Stimulated activated naive CD4-positive, alpha-beta T cell (primary cell): ENCODE results near the gene CBX6.
"Not testable (repeated sequence)": the region's sequence is repeated elsewhere in the genome, so short reads cannot be mapped to it uniquely, and the experiment has no call there.

Source experiments
- DNase-seq, 6 experiments: peaks; one replicate each; lab custom pipeline; 2025; lab: John Stamatoyannopoulos, UW

The CBX6 gene

DNA sequence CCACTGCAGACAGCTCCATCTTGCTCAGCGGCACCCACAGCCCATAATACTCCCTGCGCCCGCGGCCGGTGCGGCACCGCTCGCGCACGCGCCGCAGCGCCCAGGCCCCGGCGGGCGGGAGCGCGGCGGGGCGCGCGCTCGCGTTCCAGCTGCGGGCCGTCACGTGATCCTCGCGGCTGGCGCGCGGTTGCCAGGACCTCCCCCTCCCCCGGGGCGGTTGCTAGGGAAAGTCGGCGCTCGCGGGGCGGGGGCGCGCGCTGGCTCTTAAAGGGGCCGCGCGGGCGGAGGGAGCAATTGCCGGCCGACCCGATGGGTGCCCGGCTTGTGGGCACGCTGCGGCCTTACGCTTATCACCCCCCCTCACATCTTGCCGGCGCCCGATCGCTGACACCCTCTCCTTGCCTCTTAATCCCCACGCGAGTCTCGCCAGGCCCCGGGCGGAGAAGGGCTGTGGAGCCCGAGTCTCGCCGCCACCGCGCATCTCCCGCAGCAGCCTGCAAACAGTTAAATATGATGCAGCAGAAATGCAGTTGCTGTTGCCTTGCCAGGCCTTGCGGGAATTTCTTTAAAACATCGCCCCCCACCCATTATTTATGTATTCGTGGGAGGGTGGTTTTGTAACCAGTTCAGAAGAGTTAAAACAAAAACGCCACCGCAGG is at the start of gene CBX6:
CBX6 (minus strand) TSS at position 45 of the 659 bp plus-strand sequence; CDS start at position 19, 26 bp downstream.
- DNase-seq, result peak; percentile 89 to 95 (median 92)

DNA sequence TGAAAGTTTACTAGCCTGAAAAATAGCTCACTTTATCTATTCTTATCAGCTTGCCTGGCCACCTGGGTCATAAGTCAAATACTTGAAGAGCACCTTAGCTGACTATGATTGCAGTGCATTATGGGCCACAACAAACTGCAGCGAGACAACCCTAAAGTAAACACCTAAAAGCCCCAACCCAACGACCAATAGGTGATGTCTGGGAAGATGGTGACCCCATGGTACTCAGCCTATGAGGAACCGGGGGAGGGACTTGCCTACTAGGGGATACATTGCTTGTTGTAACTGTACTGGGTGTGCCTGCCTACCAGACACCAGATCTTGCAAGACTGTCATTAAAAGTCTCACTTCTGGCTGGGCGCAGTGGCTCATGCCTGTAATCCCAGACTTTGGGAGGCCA is 49.8 kb upstream of the CBX6 start:
- DNase-seq, result no peak

GRCh38 chr22:38921120-38921519 is 49.1 kb upstream of the CBX6 start:
- DNase-seq, result no peak

DNA sequence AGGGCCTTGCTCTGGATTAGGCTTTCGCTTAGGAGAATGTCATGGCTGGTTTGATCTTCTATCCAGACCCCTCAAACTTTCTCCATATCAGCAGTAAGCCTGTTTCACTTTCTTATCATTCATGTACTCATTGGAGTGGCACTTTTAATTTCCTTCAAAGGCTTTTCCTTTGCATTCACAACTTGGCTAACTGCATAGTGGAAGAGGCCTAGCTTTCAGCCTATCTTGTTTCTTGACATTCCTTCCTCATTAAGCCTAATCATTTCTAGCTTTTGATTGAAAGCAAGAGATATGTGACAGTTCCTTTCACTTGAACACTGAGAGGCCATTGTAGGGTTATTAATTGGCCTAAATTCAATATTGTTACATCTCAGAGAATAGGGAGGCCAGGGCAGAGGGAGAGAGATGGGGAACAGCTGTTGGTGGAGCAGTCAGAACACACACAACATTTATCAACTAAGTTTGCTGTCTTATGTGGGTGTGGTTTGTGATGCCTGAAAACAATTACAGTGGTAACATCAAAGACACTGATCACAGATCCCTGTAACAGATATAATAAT is 47.7 kb upstream of the CBX6 start:
- DNase-seq, result no peak

DNA sequence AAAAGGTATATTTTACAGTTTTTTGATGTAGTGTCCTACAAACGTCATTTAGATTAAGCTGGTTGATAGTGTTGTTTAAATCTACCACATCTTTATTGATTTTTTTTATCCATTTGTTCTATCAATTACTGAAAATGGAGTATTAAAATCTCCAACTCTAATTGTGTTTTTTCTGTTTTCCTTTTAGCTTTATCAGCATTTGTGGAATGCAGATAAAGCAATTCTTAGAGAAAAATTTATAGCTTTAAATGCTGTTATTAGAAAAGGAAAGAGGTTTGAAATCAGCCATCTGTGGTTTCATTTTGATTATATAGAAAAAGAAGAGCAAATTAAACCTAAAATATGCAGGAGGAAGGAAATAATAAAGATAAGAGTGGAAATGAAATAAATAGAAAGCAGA is 39.4 kb upstream of the CBX6 start:
- no peak for DNase-seq

DNA sequence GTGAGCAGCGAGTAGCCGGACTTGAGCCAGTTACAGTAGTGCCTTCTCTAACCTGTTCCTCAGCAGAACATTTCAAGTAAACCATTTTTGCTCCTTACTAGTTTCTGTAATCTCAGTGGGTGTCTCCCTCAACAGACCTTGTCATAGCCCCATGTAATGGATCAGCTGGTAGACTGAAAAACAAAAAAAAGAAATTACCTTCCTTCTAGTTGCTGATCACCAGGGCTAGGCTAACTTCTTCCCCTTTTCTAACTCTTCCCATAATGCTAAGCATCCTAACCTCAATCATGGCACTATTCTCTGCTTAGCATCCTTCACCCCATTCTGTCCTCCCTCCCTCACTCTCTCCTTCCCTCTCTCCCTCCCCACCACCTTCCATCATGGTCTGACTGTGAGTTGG is 35.8 kb upstream of the CBX6 start:
- no peak for DNase-seq

DNA sequence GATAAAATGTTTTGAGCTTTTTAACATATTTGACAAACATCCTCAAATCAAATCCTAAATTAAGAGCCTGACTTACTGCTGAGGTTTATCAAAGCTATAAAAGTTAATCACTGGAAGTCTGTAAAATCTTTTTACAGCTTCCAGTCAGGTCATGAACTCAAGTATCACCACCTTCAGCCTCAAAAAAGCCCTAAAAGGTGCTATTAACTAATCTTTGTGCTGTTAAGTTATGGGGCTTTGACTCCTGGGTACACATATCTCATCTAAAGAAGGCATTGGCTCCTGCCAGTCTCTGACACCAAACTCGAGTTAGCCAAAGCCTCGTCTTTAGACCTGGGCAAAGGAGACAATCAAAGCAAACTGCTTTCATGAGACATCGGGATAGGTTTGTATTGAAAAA is 34.0 kb upstream of the CBX6 start:
- no peak for DNase-seq

GRCh38 chr22:38904052-38904617 is 32.1 kb upstream of the CBX6 start:
- DNase-seq, result not testable (repeated sequence)

- DNase-seq, result no peak
These were observed 29.2 kb upstream of the CBX6 start for GRCh38 chr22:38901111-38901641.

GRCh38 chr22:38900677-38901076 is 28.7 kb upstream of the CBX6 start:
- DNase-seq, result no peak

GRCh38 chr22:38891256-38891655 is 19.2 kb upstream of the CBX6 start:
- DNase-seq, result no peak

DNA sequence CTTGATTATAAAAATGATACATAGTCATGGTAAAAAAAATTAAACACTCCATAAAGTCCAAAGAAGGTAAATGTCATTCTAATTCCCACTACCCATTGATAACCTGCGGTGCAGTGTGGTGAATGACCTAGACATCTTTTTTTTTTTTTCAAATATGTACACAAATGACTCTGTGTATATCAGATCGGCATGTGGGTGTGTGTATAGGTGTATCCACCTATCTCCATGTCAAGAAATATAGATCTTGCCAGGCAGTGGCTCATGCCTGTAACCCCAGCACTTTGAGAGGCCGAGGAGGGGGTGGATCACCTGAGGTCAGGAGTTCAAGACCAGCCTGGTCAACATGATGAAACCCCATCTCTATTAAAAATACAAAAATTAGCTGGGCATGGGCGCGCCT is 18.4 kb upstream of the CBX6 start:
- DNase-seq, result no peak

DNA sequence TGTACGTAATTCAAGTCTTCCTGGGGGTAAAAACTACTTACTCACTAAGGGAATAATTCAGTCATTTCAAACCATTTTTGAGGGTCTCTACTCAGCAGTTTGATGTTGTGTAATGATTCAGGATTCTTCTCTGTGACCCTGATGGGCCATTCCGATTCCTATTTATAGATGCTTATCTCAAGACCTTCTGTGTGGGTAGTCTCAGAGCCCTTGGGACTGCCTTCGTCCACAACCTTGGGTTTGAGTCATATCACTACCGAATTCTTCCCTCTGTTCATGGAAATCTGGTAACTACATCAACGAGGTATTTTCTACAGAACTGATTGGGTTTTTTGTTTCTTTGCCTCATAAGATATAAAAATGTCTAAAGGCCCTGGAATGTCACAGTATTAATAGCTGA is 14.3 kb upstream of the CBX6 start:
- DNase-seq, result no peak

GRCh38 chr22:38882972-38883622 is 11.1 kb upstream of the CBX6 start:
- peak in 1 of 6 experiments; percentile 23 for DNase-seq

DNA sequence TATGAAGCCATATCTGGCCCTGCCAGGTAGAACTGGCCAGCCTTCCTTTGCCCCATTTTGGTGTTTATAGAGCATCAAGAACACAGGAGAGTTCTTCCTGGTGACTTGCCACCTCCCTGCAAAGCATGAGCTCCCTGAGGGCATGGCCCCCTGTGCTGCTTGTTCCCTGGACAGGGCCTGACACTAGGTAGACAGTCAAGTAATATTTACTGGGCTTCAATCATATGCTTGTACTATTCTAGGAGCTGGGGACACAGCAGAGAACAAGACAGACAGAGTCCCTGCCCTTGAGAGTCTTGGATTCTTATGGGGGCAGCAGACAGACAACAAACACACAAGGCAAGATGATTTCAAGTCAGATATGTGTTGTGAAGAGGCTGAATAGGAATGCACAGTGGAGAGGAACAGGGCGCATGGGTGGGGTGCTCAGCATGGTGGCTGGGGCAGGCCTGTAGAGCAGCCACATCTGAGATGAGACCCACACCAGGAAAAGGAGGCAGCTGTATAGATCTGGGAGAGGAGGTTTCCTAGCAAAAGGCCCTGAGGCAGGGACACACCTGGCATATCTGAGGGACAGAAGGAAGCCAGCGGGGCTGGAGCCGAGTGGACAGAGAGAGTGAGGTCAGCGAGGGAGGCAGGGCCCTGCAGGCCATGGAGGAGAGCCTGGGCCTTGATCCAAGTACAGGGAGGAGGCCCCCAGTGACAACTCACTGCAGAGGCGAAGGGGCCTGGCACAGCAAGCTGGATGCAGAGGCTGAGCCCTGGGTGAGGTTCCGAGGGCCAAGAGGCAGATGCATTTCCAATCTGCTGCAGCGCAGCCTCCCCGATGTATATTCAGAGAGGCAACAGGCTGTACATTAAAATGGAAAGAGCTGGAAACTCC is 10.2 kb upstream of the CBX6 start:
- DNase-seq, result no peak

GRCh38 chr22:38881464-38881871 is 9.5 kb upstream of the CBX6 start:
- DNase-seq, result no peak

DNA sequence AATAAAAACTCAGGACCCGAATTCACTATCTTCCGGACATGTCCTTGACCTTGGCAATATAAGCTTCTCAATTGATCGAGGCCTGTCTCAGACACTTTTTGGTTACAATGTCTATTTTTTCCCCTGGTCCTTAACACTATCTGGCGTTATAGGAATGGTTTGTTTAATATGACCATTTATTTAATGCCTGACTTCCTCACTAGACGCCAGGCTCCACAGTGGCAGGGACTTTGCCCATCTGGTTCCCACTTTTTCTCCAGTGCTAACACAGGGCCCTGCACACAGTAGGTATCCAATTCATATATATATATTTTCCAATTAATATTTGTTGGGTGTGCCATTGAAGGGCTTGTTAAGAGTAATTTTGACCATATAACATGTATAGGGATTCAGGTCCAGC is 7.9 kb upstream of the CBX6 start:
- DNase-seq, result no peak

GRCh38 chr22:38879108-38879729 is 7.2 kb upstream of the CBX6 start:
- DNase-seq, result no peak

DNA sequence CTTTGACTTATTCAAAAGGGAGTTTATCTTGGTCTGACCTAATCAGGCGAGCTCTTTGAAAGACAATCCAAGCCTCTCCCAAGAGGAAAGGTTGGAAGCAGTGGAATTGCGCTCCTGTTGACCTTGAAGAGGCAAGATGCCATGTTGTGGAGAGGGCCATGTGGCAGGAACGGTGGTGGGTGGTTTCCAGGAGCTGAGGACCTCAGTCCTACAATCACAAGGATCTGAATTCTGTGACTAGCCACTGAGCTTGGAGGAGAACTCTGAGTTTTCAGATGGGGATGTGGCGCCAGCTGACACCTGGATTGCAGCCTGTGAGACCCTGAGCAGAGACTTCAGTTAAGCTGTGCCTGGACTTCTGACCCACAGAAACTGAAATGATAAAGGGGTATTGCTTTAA is 6.0 kb upstream of the CBX6 start:
- DNase-seq, result no peak

DNA sequence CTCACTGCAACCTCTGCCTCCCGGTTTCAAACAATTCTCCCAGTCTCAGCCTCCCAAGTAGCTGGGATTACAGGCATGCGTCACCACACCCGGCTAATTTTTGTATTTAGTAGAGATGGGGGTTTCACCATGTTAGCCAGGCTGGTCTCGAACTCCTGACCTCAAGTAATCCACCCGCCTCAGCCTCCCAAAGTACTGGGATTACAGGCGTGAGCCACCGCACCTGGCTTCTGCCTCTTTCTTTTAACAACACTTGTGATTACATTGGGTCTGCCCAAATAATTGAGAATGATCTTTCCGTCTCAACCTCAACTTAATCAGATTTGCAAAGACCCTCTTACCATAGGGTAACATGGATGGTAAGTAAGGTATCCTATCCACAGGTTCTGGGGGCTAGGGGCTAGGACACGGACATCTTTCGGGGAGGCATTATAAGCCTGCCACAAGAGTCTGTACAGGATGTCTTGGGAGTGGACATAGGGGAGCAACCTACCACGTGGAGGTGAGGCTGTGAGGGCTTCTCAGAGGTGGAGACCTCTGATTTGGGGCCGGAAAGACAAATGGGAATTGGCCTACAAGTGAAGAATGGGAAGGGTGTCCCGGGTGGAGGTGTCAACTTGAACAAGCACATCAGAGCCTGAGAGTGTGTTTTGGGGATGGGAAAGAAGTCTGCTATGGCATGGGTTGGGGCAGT is 2.7 kb upstream of the CBX6 start:
- DNase-seq, result no peak
